HuH-7 (cell line): ENCODE data around the gene RGMB.

ENCODE experiments used
- DNase-seq: peaks from one replicate; pipeline ENCODE4 v3.0.0; 2011; ENCODE audit warnings: low spot score

RGMB gene

GRCh38 chr5:98768160-98768959, 5.1 kb upstream of the RGMB start:
- DNase-seq = peak; percentile 71

GRCh38 chr5:98768960-98769209, 4.6 kb upstream of the RGMB start:
- peak; percentile 5 for DNase-seq

- peak; percentile 57 for DNase-seq
Measured at GRCh38 chr5:98769210-98769958, 4.1 kb upstream of the RGMB start.

- no peak for DNase-seq
Measured at GRCh38 chr5:98769959-98770208, 3.6 kb upstream of the RGMB start.

- DNase-seq = peak; percentile 26
Measured at GRCh38 chr5:98770209-98770910, 3.1 kb upstream of the RGMB start.

GRCh38 chr5:98770911-98771322, 2.5 kb upstream of the RGMB start:
- DNase-seq = no peak

GRCh38 chr5:98771382-98772109, 1.9 kb upstream of the RGMB start:
- peak; percentile 67 for DNase-seq

- DNase-seq = peak; percentile 42
Measured at GRCh38 chr5:98772415-98773213, 849 bp upstream of the RGMB start.

- no peak for DNase-seq
Measured at GRCh38 chr5:98773214-98773463, 324 bp upstream of the RGMB start.

- DNase-seq = peak; percentile 55
Measured at GRCh38 chr5:98774192-98775033, 950 bp downstream of the RGMB start.

- DNase-seq = no peak
Measured at GRCh38 chr5:98775246-98776065, 2.0 kb downstream of the RGMB start.

GRCh38 chr5:98776066-98776705, 2.7 kb downstream of the RGMB start:
- no peak for DNase-seq

- DNase-seq = no peak
Measured at GRCh38 chr5:98777295-98777694, 3.8 kb downstream of the RGMB start.

- no peak for DNase-seq
Measured at GRCh38 chr5:98779264-98779877, 5.9 kb downstream of the RGMB start.

GRCh38 chr5:98780390-98780789, 6.9 kb downstream of the RGMB start:
- DNase-seq = no peak

GRCh38 chr5:98781520-98781919, 8.1 kb downstream of the RGMB start:
- no peak for DNase-seq

GRCh38 chr5:98781964-98782363, 8.5 kb downstream of the RGMB start:
- DNase-seq = no peak

GRCh38 chr5:98783051-98783649, 9.7 kb downstream of the RGMB start:
- DNase-seq = no peak

GRCh38 chr5:98784411-98784810, 10.9 kb downstream of the RGMB start:
- DNase-seq = no peak
